Measurements from ENCODE around the gene GPX2. TPM values are rescaled to one million over a fixed set of nuclear protein-coding genes. Genes with fewer than 3 reads are reported as not detected.

The GPX2 gene
- total RNA-seq, 2 donors from 2014 or later, result 2.6 to 3.7 TPM

- DNase-seq, result no peak
- peak overlapping the region; percentile 76 for H3K4me3 Mint-ChIP-seq
- H3K27me3 Mint-ChIP-seq (ENCODE audit: insufficient read depth), result peaks cover 2% of the 10 kb centered on the region
- 83 to 88% methylated on average over 8 of the region's 8 CpGs for WGBS, 2 experiments (ENCODE audit: insufficient coverage in 1 of 2, insufficient read length in 1 of 2)
- H3K36me3 Mint-ChIP-seq (ENCODE audit: low read depth), result peaks cover 4% of the 10 kb centered on the region
- Histone ChIP-seq H3K9ac (ENCODE audit: extremely low read depth, low read length, poor library complexity, severe bottlenecking) (no peak overlapping the region), H3K36me3 (ENCODE audit: control insufficient read depth, insufficient read depth, low read length) (no peaks in the 10 kb centered on the region), H3K4me1 (ENCODE audit: control insufficient read depth, insufficient read depth, low read length) (peaks cover 12% of the 10 kb centered on the region), H3K27ac (ENCODE audit: low read depth, low read length) (no peak overlapping the region), H3K9me3 (ENCODE audit: control insufficient read depth, low read length) (no peaks in the 10 kb centered on the region), H3K27me3 (ENCODE audit: control insufficient read depth, insufficient read depth, low read length, poor library complexity, severe bottlenecking) (no peaks in the 10 kb centered on the region), H3K4me3 (ENCODE audit: low read length) (peak overlapping the region; percentile 78)
- TF ChIP-seq CTCF (conservative IDR thresholded peaks at IDR 0.05), result no peak
- H3K27ac Mint-ChIP-seq, result no peak overlapping the region
- peaks cover 38% of the 10 kb centered on the region for H3K4me1 Mint-ChIP-seq
- H3K9me3 Mint-ChIP-seq, result no peaks in the 10 kb centered on the region
Observed at GRCh38 chr14:64973026-64973442, 30.5 kb upstream of the GPX2 start.

GRCh38 chr14:64971943-64972791, 29.6 kb upstream of the GPX2 start, which contains the start of gene RAB15:
Gene RAB15 (minus strand): TSS chr14:64972336. CDS start chr14:64972076, 260 bp downstream.
- peak within 1 kb of the TSS; percentile 75 for H3K27ac Mint-ChIP-seq
- H3K4me3 ChIP-seq (ENCODE audit: low read length), result peak within 1 kb of the TSS; percentile 83
- peaks cover 2% of the 10 kb centered on the region for H3K27me3 Mint-ChIP-seq (ENCODE audit: insufficient read depth)
- no peak for TF ChIP-seq CTCF (conservative IDR thresholded peaks at IDR 0.05)
- peaks cover 36% of the 10 kb centered on the region for H3K4me1 Mint-ChIP-seq
- H3K9me3 ChIP-seq (ENCODE audit: control insufficient read depth, low read length), result no peaks in the 10 kb centered on the region
- peak within 1 kb of the TSS; percentile 30 for H3K9ac ChIP-seq (ENCODE audit: extremely low read depth, low read length, poor library complexity, severe bottlenecking)
- peak; percentile 73 for DNase-seq
- no peaks in the 10 kb centered on the region for H3K9me3 Mint-ChIP-seq
- H3K27ac ChIP-seq (ENCODE audit: low read depth, low read length), result no peak within 1 kb of the TSS
- 2 to 9% methylated on average over 18 to 92 of the region's 96 CpGs for WGBS, 2 experiments (ENCODE audit: insufficient coverage in 1 of 2, insufficient read length in 1 of 2)
- peak within 1 kb of the TSS; percentile 76 for H3K4me3 Mint-ChIP-seq
- peaks cover 12% of the 10 kb centered on the region for H3K4me1 ChIP-seq (ENCODE audit: control insufficient read depth, insufficient read depth, low read length)
- no peaks in the 10 kb centered on the region for H3K36me3 ChIP-seq (ENCODE audit: control insufficient read depth, insufficient read depth, low read length)
- peaks cover 10% of the 10 kb centered on the region for H3K36me3 Mint-ChIP-seq (ENCODE audit: low read depth)
- no peaks in the 10 kb centered on the region for H3K27me3 ChIP-seq (ENCODE audit: control insufficient read depth, insufficient read depth, low read length, poor library complexity, severe bottlenecking)

- H3K4me3 Mint-ChIP-seq, result peak overlapping the region; percentile 76
- peak overlapping the region; percentile 83 for H3K4me3 ChIP-seq (ENCODE audit: low read length)
- H3K9ac ChIP-seq (ENCODE audit: extremely low read depth, low read length, poor library complexity, severe bottlenecking), result peak overlapping the region; percentile 30
- H3K36me3 Mint-ChIP-seq (ENCODE audit: low read depth), result peaks cover 10% of the 10 kb centered on the region
- peaks cover 12% of the 10 kb centered on the region for H3K4me1 ChIP-seq (ENCODE audit: control insufficient read depth, insufficient read depth, low read length)
- no peaks in the 10 kb centered on the region for H3K9me3 Mint-ChIP-seq
- no peaks in the 10 kb centered on the region for H3K9me3 ChIP-seq (ENCODE audit: control insufficient read depth, low read length)
- no peaks in the 10 kb centered on the region for H3K36me3 ChIP-seq (ENCODE audit: control insufficient read depth, insufficient read depth, low read length)
- no peaks in the 10 kb centered on the region for H3K27me3 ChIP-seq (ENCODE audit: control insufficient read depth, insufficient read depth, low read length, poor library complexity, severe bottlenecking)
- WGBS, 2 experiments (ENCODE audit: insufficient coverage in 1 of 2, insufficient read length in 1 of 2), result 0 to 2% methylated on average over 10 to 28 of the region's 31 CpGs
- peaks cover 2% of the 10 kb centered on the region for H3K27me3 Mint-ChIP-seq (ENCODE audit: insufficient read depth)
- DNase-seq, result peak; percentile 66
- no peak overlapping the region for H3K27ac ChIP-seq (ENCODE audit: low read depth, low read length)
- no peak overlapping the region for H3K27ac Mint-ChIP-seq
- no peak for TF ChIP-seq CTCF (conservative IDR thresholded peaks at IDR 0.05)
- peaks cover 36% of the 10 kb centered on the region for H3K4me1 Mint-ChIP-seq
Observed at GRCh38 chr14:64971491-64971942, 29.0 kb upstream of the GPX2 start.

Data from endodermal cell (in vitro differentiated cells).